HepG2 (cell line): ENCODE results near the gene NRAP. TPM values are rescaled to one million over a fixed set of nuclear protein-coding genes. Genes with fewer than 3 reads are reported as not detected.

ENCODE experiments used
- ATAC-seq: fragments of 200-7000 bp; cut with Tn5 transposase; 3 replicates; pipeline ENCODE4 v1.9.1; 2020; ENCODE audit warnings: mild to moderate bottlenecking, moderate library complexity
- BruUV-seq: library from RNA; stranded (reverse); fragments of 400-500 nt; replicated peaks from 2 replicates; lab custom pipeline; 2021; lab: Mats Ljungman, UMichigan
- CTCF ChIA-PET: fragments of 300-600 bp; formaldehyde crosslinking; extraction: SDS; loops from one replicate; lab custom pipeline; 2021; ENCODE audit warnings: low total read pairs, inconsistent platforms, low intra/inter-chr PET ratio; lab: Yijun Ruan, JAX
- POLR2A ChIA-PET: fragments of 350-600 bp; sonication (Branson Sonifier 250); formaldehyde crosslinking; loops from one replicate; lab custom pipeline; 2020; ENCODE audit warnings: antibody characterized with exemption, inconsistent platforms; lab: Yijun Ruan, JAX
- DNase-seq: peaks from one replicate; pipeline ENCODE4 v3.0.0-alpha.2; 2015; ENCODE audit warnings: low spot score
- FAIRE-seq: peaks from 3 replicates; lab custom pipeline; 2011; peaks lifted over from hg19 to GRCh38; lab: Jason Lieb, UNC
- H2AFZ ChIP-seq: one replicate; pipeline ENCODE4 v1.6.1; 2011; ENCODE audit warnings: low read length, inconsistent platforms
- H3K27ac ChIP-seq: fragments of 300-600 bp; 3 replicates; pipeline ENCODE4 v1.8.0; 2011; ENCODE audit warnings: mixed run types, mild to moderate bottlenecking, mixed read lengths, low read length, inconsistent platforms; ENCODE audit not compliant: insufficient read depth; ENCODE audit errors: extremely low read length
- H3K27me3 ChIP-seq, 2 experiments: fragments of 200-600 bp in 1 of 2; 2 replicates in 1 of 2; 3 replicates in 1 of 2; pipeline versions ENCODE4 v1.6.0 to v1.8.0; 2011; ENCODE audit warnings: low read length in 2 of 2, mild to moderate bottlenecking in 2 of 2, moderate library complexity in 2 of 2, inconsistent platforms in 1 of 2; ENCODE audit not compliant: insufficient read depth in 2 of 2, control insufficient read depth in 1 of 2
- H3K36me3 ChIP-seq, 2 experiments: fragments of 200-600 bp in 1 of 2; replicated peaks in 1 of 2; 2 replicates in 1 of 2; 3 replicates in 1 of 2; pipeline versions ENCODE4 v1.5.1 to v1.8.0; 2011; ENCODE audit warnings: low read length in 2 of 2, inconsistent platforms in 1 of 2; ENCODE audit not compliant: insufficient read depth in 2 of 2, control insufficient read depth in 1 of 2
- H3K4me1 ChIP-seq: 2 replicates; pipeline ENCODE4 v1.5.1; 2012; ENCODE audit warnings: low read length, inconsistent platforms; ENCODE audit not compliant: insufficient read depth
- H3K4me2 ChIP-seq: 2 replicates; pipeline ENCODE4 v1.6.0; 2011; ENCODE audit warnings: low read depth, low read length, inconsistent platforms
- H3K4me3 ChIP-seq, 3 experiments: fragments of 200-600 bp in 1 of 3; sonication (generic), shearing (Covaris generic) in 1 of 3; replicated peaks in 1 of 3; 2 replicates each; pipeline ENCODE4 v1.5.1; 2011 to 2016; ENCODE audit warnings: low read length in 3 of 3, inconsistent platforms in 2 of 3, low read depth in 2 of 3, mild to moderate bottlenecking in 2 of 3, control low read depth in 1 of 3, mixed read lengths in 1 of 3; ENCODE audit not compliant: insufficient read depth in 1 of 3
- H3K79me2 ChIP-seq: one replicate; pipeline ENCODE4 v1.6.1; 2011; ENCODE audit warnings: low read length, inconsistent platforms; ENCODE audit not compliant: insufficient read depth
- H3K9ac ChIP-seq: 2 replicates; pipeline ENCODE4 v1.6.0; 2011; ENCODE audit warnings: mild to moderate bottlenecking, low read depth, low read length, inconsistent platforms; ENCODE audit not compliant: insufficient read depth
- H3K9me3 ChIP-seq: 2 replicates; pipeline ENCODE4 v1.5.1; 2012; ENCODE audit warnings: mild to moderate bottlenecking, low read length
- H4K20me1 ChIP-seq: 2 replicates; pipeline ENCODE4 v1.6.0; 2011; ENCODE audit warnings: inconsistent platforms, mild to moderate bottlenecking, low read length, moderate library complexity; ENCODE audit not compliant: insufficient read depth
- CEBPB ChIP-seq: IDR thresholded peaks from 2 replicates; pipeline ENCODE4 v1.6.1; 2011; ENCODE audit warnings: low read depth, low read length, improper control_type of control experiment, borderline replicate concordance
- CENPT ChIP-seq: sonication (generic); formaldehyde crosslinking; IDR thresholded peaks from 2 replicates; pipeline ENCODE4 v1.8.0; 2022; ENCODE audit warnings: low read depth, mild to moderate bottlenecking, moderate library complexity, missing genetic modification reagents
- FOXC1 ChIP-seq: sonication (generic); formaldehyde crosslinking; IDR thresholded peaks from 2 replicates; pipeline ENCODE4 v1.8.0; 2022; ENCODE audit warnings: mild to moderate bottlenecking, missing genetic modification reagents, borderline replicate concordance
- GMEB2 ChIP-seq: IDR thresholded peaks from 2 replicates; pipeline ENCODE4 v1.6.1; 2016; ENCODE audit warnings: missing biosample characterization, missing genetic modification reagents, low read depth
- MAFF ChIP-seq: IDR thresholded peaks from 2 replicates; pipeline ENCODE4 v1.6.1; 2011; ENCODE audit warnings: low read depth, low read length, improper control_type of control experiment
- NFE2L2 ChIP-seq: fragments of 150-350 bp; IDR thresholded peaks from 2 replicates; pipeline ENCODE4 v1.6.1; 2014; ENCODE audit warnings: low read length
- RCOR2 ChIP-seq: IDR thresholded peaks from 2 replicates; pipeline ENCODE4 v1.6.1; 2016; ENCODE audit warnings: missing biosample characterization, missing genetic modification reagents
- RFX3 ChIP-seq: IDR thresholded peaks from 2 replicates; pipeline ENCODE4 v1.6.1; 2016; ENCODE audit warnings: missing biosample characterization, missing genetic modification reagents
- ZNF33A ChIP-seq: sonication (generic); formaldehyde crosslinking; IDR thresholded peaks from 2 replicates; pipeline ENCODE4 v1.5.1; 2020; ENCODE audit warnings: missing genetic modification reagents, mild to moderate bottlenecking, moderate library complexity, borderline replicate concordance
- ZNF737 ChIP-seq: sonication (generic); formaldehyde crosslinking; IDR thresholded peaks from 2 replicates; pipeline ENCODE4 v1.5.0; 2020; ENCODE audit warnings: missing genetic modification reagents, mild to moderate bottlenecking, borderline replicate concordance
- WGBS: methylation state at CpG from one replicate; pipeline ENCODE4 v1.1.6; 2017; ENCODE audit warnings: low lambda C conversion rate; 5-methylcytosine and 5-hydroxymethylcytosine counted together
- in situ Hi-C: cut with HindIII; loops from 2 replicates; pipeline ENCODE4 v1.10.0; 2017; ENCODE audit warnings: low pct_unique_long_range_greater_than_20kb; ENCODE audit not compliant: extremely low pct_ligation_motif_present
- intact Hi-C: fragments of 100-400 bp; cut with micrococcal nuclease; formaldehyde crosslinking; loops from one replicate; pipeline ENCODE4 v1.10.0; 2022; ENCODE audit not compliant: unreplicated experiment
- polyA plus RNA-seq, 8 experiments: library from polyadenylated mRNA; depleted of rRNA in 3 of 8; stranded (reverse) in 7 of 8; unstranded in 1 of 8; fragments of >200 nt; fragmentation: Illumina TruSeq in 4 of 8; extraction: Trizol in 4 of 8; gene quantifications; 2 replicates each; pipeline versions ENCODE4 v1.2.1 to v1.2.3, GENCODE V29; 2011 to 2016; ENCODE audit warnings: low read depth in 4 of 8, missing spikeins in 1 of 8, mixed read lengths in 1 of 8; ENCODE audit not compliant: insufficient read depth in 1 of 8
- total RNA-seq, 5 experiments: library from RNA; depleted of rRNA; stranded (reverse); fragments of >200 nt; fragmentation: Illumina TruSeq; extraction: Trizol; gene quantifications; 2 replicates each; pipeline ENCODE4 v1.2.3, GENCODE V29; 2016; ENCODE audit warnings: low read depth in 1 of 5

The NRAP gene
- total and polyA plus RNA-seq, 2 of the 13 experiments (the other 11 are each of a cell fraction or from before 2014, with no cell fraction given), result not detected

GRCh38 chr10:113628607-113629153, 35.2 kb downstream of the NRAP start:
- Histone ChIP-seq H3K27me3 (peaks cover 2 to 32% of the 10 kb centered on the region in 2 experiments; a peak in 4 of 5 replicates), H3K4me2 (no peak overlapping the region), H3K36me3 (no peaks in the 10 kb centered on the region), H3K4me1 (no peaks in the 10 kb centered on the region), H3K9me3 (no peaks in the 10 kb centered on the region), H3K4me3 (no peak overlapping the region), H3K79me2 (no peaks in the 10 kb centered on the region), H3K9ac (no peak overlapping the region), H2AFZ (no peak overlapping the region), H4K20me1 (no peaks in the 10 kb centered on the region), H3K27ac (no peak overlapping the region)
- CTCF ChIA-PET, result no interaction called here
- no TSS peak for BruUV-seq
- POLR2A ChIA-PET, result no interaction called here
- no peak for FAIRE-seq
- no peak for DNase-seq
- ATAC-seq, result no peak
- 100% methylated on average over 1 of the region's 2 CpGs for WGBS
- TF ChIP-seq CEBPB (no peak), RCOR2 (CRISPR knock-in tag) (no peak), RFX3 (CRISPR knock-in tag) (no peak), CENPT (CRISPR knock-in tag) (no peak), GMEB2 (CRISPR knock-in tag) (no peak), ZNF33A (no peak), NFE2L2 (no peak), ZNF737 (CRISPR knock-in tag) (no peak), MAFF (no peak), FOXC1 (CRISPR knock-in tag) (no peak)
- intact Hi-C loops, result no loop called here
- in situ Hi-C loops, result no loop called here
